ENCODE data around the gene SALL4. TPM values are rescaled to one million over a fixed set of nuclear protein-coding genes. Genes with fewer than 3 reads are reported as not detected.

The SALL4 gene
- 0.25 TPM for total RNA-seq
- long read RNA-seq, result 0 reads

GRCh38 chr20:51802170-51802751 lies at the start of gene SALL4:
Gene SALL4 (minus strand): TSS chr20:51802521. CDS start chr20:51802408, 113 bp downstream.
- no peak within 1 kb of the TSS for H3K27ac ChIP-seq (replicated peaks)
- peak within 1 kb of the TSS; percentile 65 for H3K4me3 ChIP-seq
- no peak for DNase-seq
- H3K9me3 ChIP-seq (replicated peaks), result no peaks in the 10 kb centered on the region
- no peaks in the 10 kb centered on the region for H3K36me3 ChIP-seq
- H3K27me3 ChIP-seq (ENCODE audit: low read depth), result peaks cover 87% of the 10 kb centered on the region
- intact Hi-C loops (cut with micrococcal nuclease), result no loop called here
- peaks cover 25% of the 10 kb centered on the region for H3K4me1 ChIP-seq
- no peak for TF ChIP-seq CTCF (IDR thresholded peaks at IDR 0.05; ENCODE audit: borderline replicate concordance)

- no peak for TF ChIP-seq CTCF (IDR thresholded peaks at IDR 0.05; ENCODE audit: borderline replicate concordance)
- Histone ChIP-seq H3K27me3 (ENCODE audit: low read depth) (no peaks in the 10 kb centered on the region), H3K27ac (replicated peaks) (no peak overlapping the region), H3K9me3 (replicated peaks) (no peaks in the 10 kb centered on the region), H3K4me1 (no peaks in the 10 kb centered on the region), H3K4me3 (no peak overlapping the region), H3K36me3 (no peaks in the 10 kb centered on the region)
- intact Hi-C loops (cut with micrococcal nuclease), result no loop called here
- no peak for DNase-seq
These were observed 46.0 kb upstream of the SALL4 start for GRCh38 chr20:51848346-51848745.

- intact Hi-C loops (cut with micrococcal nuclease), result no loop called here
- Histone ChIP-seq H3K27ac (replicated peaks) (no peak overlapping the region), H3K9me3 (replicated peaks) (no peaks in the 10 kb centered on the region), H3K4me3 (no peak overlapping the region), H3K36me3 (no peaks in the 10 kb centered on the region), H3K27me3 (ENCODE audit: low read depth) (peaks cover 20% of the 10 kb centered on the region), H3K4me1 (no peaks in the 10 kb centered on the region)
- TF ChIP-seq CTCF (IDR thresholded peaks at IDR 0.05; ENCODE audit: borderline replicate concordance), result no peak
- DNase-seq, result no peak
These were observed 38.5 kb upstream of the SALL4 start for GRCh38 chr20:51840865-51841264.

- Histone ChIP-seq H3K4me1 (no peaks in the 10 kb centered on the region), H3K27ac (replicated peaks) (no peak overlapping the region), H3K27me3 (ENCODE audit: low read depth) (peaks cover 20% of the 10 kb centered on the region), H3K9me3 (replicated peaks) (no peaks in the 10 kb centered on the region), H3K4me3 (no peak overlapping the region), H3K36me3 (no peaks in the 10 kb centered on the region)
- TF ChIP-seq CTCF (IDR thresholded peaks at IDR 0.05; ENCODE audit: borderline replicate concordance), result no peak
- no peak for DNase-seq
- intact Hi-C loops (cut with micrococcal nuclease), result no loop called here
These were observed 35.6 kb upstream of the SALL4 start for GRCh38 chr20:51837876-51838420.

- H3K27me3 ChIP-seq (ENCODE audit: low read depth), result peaks cover 20% of the 10 kb centered on the region
- no peaks in the 10 kb centered on the region for H3K4me1 ChIP-seq
- DNase-seq, result no peak
- intact Hi-C loops (cut with micrococcal nuclease), result no loop called here
- H3K27ac ChIP-seq (replicated peaks), result no peak overlapping the region
- H3K9me3 ChIP-seq (replicated peaks), result no peaks in the 10 kb centered on the region
- TF ChIP-seq CTCF (IDR thresholded peaks at IDR 0.05; ENCODE audit: borderline replicate concordance), result no peak
- H3K36me3 ChIP-seq, result no peaks in the 10 kb centered on the region
- no peak overlapping the region for H3K4me3 ChIP-seq
These were observed 35.1 kb upstream of the SALL4 start for GRCh38 chr20:51837436-51837835.

Data from left ventricle myocardium inferior (tissue), 1 donor.